Stimulated activated CD8-positive, alpha-beta memory T cell treated with anti-CD3 and anti-CD28 coated beads, Interleukin-15, amount 100 ng/mL, for 1 hour (primary cell): ENCODE data around the gene TENT4A.
"Not testable (repeated sequence)": the region's sequence is repeated elsewhere in the genome, so short reads cannot be mapped to it uniquely, and the experiment has no call there.

Experiments used
- DNase-seq: peaks from one replicate; pipeline ENCODE4 v3.0.0-alpha.2; 2020; ENCODE audit warnings: low read depth

TENT4A gene

GRCh38 chr5:6713274-6714225 is at the start of gene TENT4A:
Gene TENT4A (plus strand): TSS chr5:6713432. CDS start chr5:6713984, 552 bp downstream.
- no peak for DNase-seq

- DNase-seq, result no peak
These were observed 46.5 kb upstream of the TENT4A start for GRCh38 chr5:6666762-6667161.

GRCh38 chr5:6667648-6668047 is 45.6 kb upstream of the TENT4A start:
- no peak for DNase-seq

GRCh38 chr5:6668717-6669116 is 44.5 kb upstream of the TENT4A start:
- not testable (repeated sequence) for DNase-seq

- DNase-seq, result no peak
These were observed 40.2 kb upstream of the TENT4A start for GRCh38 chr5:6673031-6673430.

GRCh38 chr5:6673963-6674362 is 39.3 kb upstream of the TENT4A start:
- DNase-seq, result no peak

- DNase-seq, result no peak
These were observed 38.8 kb upstream of the TENT4A start for GRCh38 chr5:6674421-6674820.

GRCh38 chr5:6674886-6675285 is 38.3 kb upstream of the TENT4A start:
- DNase-seq, result no peak

- no peak for DNase-seq
These were observed 37.3 kb upstream of the TENT4A start for GRCh38 chr5:6675784-6676491.

- DNase-seq, result no peak
These were observed 36.5 kb upstream of the TENT4A start for GRCh38 chr5:6676702-6677101.

GRCh38 chr5:6678385-6678784 is 34.8 kb upstream of the TENT4A start:
- DNase-seq, result no peak

- no peak for DNase-seq
These were observed 32.3 kb upstream of the TENT4A start for GRCh38 chr5:6680922-6681321.

- DNase-seq, result no peak
These were observed 31.6 kb upstream of the TENT4A start for GRCh38 chr5:6681682-6682081.

GRCh38 chr5:6682239-6682638 is 31.0 kb upstream of the TENT4A start:
- no peak for DNase-seq

- DNase-seq, result no peak
These were observed 30.0 kb upstream of the TENT4A start for GRCh38 chr5:6683241-6683640.

- DNase-seq, result no peak
These were observed 29.2 kb upstream of the TENT4A start for GRCh38 chr5:6684075-6684474.

GRCh38 chr5:6686501-6686900 is 26.7 kb upstream of the TENT4A start:
- no peak for DNase-seq

- no peak for DNase-seq
These were observed 26.3 kb upstream of the TENT4A start for GRCh38 chr5:6686915-6687409.

- no peak for DNase-seq
These were observed 25.7 kb upstream of the TENT4A start for GRCh38 chr5:6687505-6687904.

- no peak for DNase-seq
These were observed 20.3 kb upstream of the TENT4A start for GRCh38 chr5:6692906-6693305.

GRCh38 chr5:6698696-6699095 is 14.5 kb upstream of the TENT4A start:
- no peak for DNase-seq

- DNase-seq, result no peak
These were observed 13.9 kb upstream of the TENT4A start for GRCh38 chr5:6699357-6699756.

GRCh38 chr5:6700074-6700684 is 13.1 kb upstream of the TENT4A start:
- DNase-seq, result no peak
